HG03575 (cell line): Measurements from ENCODE around the gene PDE8B.
"Not testable (repeated sequence)": the region's sequence is repeated elsewhere in the genome, so short reads cannot be mapped to it uniquely, and the experiment has no call there.

Experiments
- ATAC-seq: cut with Tn5 transposase; IDR thresholded peaks from one replicate; pipeline ENCODE4 v1.9.1; 2021; ENCODE audit not compliant: unreplicated experiment, insufficient number of reproducible peaks, low FRiP score; ENCODE audit errors: extremely low read depth

PDE8B gene

DNA sequence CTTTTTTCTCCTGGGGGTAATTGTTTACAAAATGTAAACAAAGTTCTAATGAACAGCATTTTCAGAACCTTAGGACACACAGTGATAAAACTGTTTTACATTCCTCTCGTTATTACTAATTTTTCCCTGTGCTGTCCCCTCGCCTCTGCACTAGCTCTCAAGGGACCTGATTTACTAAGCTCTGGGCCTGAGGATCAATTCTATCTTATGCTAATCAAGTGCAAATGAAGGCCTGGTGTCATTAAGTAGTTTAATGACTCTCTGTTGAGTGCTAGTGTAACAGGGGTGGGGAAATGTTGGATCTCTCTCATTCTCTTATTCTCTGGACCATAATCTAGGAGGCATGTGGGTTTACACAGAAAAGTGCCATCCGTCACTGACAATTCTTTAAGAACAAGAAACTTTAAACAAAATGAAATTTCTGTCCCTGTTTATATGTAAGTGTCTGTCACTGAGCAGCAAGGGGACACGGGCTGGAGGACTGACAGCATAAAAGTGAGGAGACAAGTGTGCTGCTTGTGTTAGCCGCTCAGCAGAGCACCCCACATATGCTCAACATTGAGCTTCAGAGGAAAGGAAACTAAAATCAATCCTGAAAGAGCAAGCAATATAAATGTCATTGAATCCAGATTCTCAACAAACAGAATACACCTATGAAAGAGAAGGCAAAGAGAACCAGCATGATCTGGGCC, 166.3 kb downstream of the PDE8B start:
- ATAC-seq: no peak

DNA sequence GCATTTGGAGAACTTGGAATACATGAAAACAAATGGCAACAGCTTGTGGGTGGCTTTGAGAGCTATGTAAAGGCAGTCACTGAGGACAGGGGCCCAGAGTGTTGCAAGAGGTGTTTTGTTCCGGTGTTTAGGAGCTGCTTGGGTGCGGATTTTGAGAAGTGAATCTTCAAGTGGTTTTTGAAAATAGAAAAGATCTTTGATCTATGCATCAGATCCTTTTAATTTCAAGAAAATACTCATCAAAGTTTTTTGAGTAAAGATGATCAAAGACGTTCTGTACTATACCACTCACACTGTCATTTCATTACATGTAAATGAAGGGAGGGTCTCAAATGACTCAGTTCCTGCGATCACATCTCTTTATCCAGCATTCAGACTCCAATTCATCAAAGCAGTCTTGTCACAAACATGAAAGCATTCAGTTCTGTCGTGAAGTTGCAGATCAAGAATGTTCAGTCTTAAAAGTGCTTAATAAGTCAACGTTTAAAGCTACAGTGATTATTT, 169.1 kb downstream of the PDE8B start:
- ATAC-seq: no peak

GRCh38 chr5:77380636-77381035, 170.2 kb downstream of the PDE8B start:
- no peak for ATAC-seq

DNA sequence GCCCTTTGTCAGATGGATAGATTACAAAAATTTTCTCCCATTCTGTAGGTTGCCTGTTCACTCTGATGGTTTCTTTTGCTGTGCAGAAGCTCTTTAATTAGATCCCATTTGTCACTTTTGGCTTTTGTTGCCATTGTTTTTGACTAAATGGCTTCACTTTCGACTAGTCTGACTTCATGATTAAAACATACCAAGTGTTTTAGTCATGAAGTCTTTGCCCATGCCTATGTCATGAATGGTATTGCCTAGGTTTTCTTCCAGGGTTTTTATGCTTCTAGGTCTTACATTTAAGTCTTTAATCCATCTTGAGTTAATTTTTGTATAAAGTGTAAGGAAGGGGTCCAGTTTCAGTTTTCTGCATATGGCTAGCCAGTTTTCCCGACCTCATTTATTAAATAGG, 172.9 kb downstream of the PDE8B start:
- not testable (repeated sequence) for ATAC-seq

DNA sequence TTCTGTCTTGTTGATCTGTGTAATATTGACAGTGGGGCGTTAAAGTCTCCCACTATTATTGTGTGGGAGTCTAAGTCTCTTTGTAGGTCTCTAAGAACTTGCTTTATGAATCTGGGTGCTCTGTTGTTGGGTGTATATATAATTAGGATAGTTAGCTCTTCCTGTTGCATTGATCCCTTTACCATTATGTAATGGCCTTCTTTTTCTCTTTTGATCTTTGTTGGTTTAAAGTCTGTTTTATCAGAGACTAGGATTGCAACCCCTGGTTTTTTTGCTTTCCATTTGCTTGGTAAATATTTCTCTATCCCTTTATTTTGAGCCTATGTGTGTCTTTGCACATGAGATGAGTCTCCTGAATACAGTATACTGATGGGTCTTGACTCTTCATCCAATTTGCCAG, 175.9 kb downstream of the PDE8B start:
- ATAC-seq: not testable (repeated sequence)

- no peak for ATAC-seq
These were observed 179.3 kb downstream of the PDE8B start for GRCh38 chr5:77389746-77390145.

DNA sequence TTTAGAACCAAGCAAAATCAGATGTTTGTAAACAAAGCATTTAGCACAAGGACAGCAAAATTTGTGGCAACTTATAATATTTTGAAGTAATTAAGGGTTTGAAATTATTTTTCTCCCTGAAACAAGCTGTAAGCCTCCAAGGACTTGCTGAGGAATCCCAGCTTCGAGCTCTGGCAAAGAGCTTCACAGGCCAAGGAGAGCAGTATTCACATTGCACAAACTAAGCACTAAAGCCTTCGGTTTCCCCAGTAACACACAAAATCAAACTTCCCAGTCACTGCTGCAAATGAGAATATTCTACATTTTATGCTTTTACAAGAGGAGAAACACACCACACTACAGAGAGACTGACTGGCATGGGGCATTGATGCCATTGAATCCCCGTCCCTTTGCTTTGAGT, 179.7 kb downstream of the PDE8B start:
- ATAC-seq: no peak

GRCh38 chr5:77390795-77391194, 180.3 kb downstream of the PDE8B start:
- no peak for ATAC-seq

DNA sequence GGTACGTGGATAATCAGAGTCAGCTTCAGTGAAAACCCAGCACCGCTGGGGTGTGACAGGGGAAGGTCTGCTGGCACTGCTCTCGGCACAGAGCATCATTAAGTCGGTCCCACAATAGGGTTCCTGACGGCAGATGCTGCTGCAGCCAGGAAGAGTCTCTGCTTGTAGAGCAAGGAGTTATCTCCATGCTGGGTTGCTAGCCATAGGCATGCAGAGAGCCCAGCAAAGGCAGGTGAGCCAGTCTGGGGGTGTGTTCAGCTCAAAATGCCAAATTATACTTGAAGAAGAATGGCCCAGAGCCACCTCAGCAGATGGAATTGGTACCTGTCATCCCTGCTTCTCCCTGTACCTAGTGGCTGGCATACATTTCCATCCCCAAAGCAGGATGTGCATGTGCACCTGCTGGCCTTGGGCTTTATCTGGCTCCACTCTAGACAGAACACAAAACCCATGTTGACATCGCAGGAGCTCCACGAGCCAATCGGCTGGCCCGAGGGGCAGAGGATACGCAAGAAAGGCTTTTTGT, 180.8 kb downstream of the PDE8B start:
- no peak for ATAC-seq

GRCh38 chr5:77394064-77394715, 183.7 kb downstream of the PDE8B start:
- ATAC-seq: no peak

DNA sequence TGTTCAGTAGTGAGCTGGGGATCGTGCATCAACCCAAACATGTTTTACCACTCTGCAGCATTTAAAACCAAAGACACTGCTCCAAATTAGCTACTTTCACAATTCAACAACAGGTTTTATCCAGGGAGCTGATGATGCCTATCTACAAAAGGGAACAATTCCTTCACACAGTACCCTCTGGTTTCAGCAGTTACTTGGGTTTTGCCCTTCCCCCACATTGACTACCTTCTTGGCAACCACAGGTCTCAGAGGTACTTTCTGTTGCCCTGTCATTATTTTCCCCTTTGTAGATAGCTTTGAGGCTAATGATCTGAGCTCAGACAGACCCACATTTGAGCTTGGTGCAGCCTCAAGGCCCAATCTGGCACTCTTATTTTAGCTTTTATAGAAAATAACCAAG, 185.5 kb downstream of the PDE8B start:
- no peak for ATAC-seq

DNA sequence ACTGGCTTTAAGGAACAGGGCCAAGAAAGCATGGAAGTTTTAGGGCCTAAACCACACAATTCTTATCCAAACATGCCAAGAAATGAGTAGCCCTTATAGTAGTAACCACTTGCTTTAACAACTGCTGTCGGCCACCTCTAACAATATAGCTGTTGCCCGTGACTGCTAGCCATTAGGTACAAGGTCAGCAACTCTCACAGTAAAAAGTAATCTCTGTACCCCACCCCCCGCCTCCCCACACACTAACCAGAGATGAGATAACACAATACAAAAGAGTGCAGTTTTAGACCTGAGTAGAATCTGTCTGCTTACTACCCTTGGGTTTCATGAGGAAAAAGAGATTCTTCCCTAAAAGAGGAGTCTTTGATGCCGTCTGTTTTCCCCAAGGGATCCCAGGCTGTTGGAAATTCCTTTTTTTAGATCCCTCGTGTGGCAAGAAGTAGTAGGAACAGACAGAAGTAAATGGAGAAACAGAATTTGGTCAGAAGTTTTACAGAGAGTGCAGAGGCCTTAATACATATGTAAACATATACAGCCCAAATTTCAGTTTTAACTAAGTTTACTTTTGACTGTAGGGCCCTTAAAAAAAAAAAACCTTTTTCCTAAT, 187.3 kb downstream of the PDE8B start:
- no peak for ATAC-seq

DNA sequence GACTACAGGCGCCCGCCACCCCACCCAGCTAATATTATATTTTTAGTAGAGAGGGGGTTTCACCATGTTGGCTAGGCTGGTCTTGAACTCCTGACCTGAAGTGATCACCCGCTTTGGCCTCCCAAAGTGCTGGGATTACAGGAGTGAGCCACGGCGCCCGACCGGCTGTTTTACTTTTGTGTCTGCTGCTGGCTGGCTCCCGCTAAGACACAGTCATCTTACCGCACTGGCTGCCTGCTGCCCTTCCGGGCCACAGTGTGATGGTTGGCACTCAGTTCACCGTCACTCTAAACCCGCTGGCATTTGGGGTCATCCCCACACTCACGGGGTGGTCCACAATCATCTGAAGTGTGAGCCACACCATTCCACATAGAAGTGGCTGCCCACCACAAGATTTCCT, 188.0 kb downstream of the PDE8B start:
- ATAC-seq: no peak

GRCh38 chr5:77398896-77399295, 188.4 kb downstream of the PDE8B start:
- ATAC-seq: no peak

GRCh38 chr5:77400645-77401044, 190.2 kb downstream of the PDE8B start:
- ATAC-seq: no peak

GRCh38 chr5:77402796-77403195, 192.3 kb downstream of the PDE8B start:
- no peak for ATAC-seq

- ATAC-seq: no peak
These were observed 196.7 kb downstream of the PDE8B start for GRCh38 chr5:77407152-77407551.

DNA sequence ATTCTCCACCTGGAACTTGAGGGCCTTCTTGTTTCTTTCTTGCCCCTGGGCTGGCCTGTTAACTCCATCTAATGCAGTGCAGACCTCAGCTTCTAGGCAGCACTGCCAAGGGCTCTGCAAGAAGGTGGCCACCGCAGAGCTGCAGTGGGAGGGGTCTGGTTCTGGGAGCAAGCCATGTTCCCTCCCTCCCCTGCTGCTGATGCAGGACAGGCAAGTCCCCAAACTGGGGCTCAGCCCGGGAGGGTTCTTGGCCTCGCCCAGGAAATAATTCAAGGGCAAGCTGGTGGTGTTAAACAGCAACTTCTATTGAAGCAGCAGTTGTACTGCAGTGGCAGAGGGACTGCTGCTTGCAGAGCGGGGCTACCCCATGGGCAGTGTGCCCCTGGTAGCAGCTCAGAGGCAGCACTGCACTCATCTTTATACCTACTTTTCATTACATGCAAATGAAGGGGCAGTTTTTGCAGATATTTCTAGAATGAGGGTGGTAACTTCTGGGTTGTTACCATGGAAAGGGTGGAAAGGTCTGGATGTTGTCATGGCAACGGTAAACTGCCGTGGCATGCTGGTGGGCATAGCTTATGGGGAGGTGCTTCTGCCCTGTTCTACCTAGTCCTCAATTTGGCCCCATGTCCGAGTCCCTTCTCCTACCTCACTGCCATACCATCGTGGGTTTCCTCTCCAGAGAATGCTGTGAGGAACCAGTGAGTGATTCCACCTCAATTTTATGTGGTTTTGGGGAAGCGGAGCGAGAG, 199.6 kb downstream of the PDE8B start:
- ATAC-seq: no peak

- no peak for ATAC-seq
These were observed 202.6 kb downstream of the PDE8B start for GRCh38 chr5:77413049-77413448.
